Activated naive CD8-positive, alpha-beta T cell treated with anti-CD3 and anti-CD28 coated beads for 36 hours (primary cell): ENCODE results near the gene RHOBTB1. TPM values are rescaled to one million over a fixed set of nuclear protein-coding genes. Genes with fewer than 3 reads are reported as not detected.

ENCODE experiments used
- DNase-seq: peaks from one replicate; pipeline ENCODE4 v3.0.0; 2021
- H3K27ac Mint-ChIP-seq: one replicate; pipeline ENCODE4 v1.8.0; 2022; ENCODE audit warnings: mild to moderate bottlenecking, moderate library complexity, mixed read lengths
- H3K27me3 Mint-ChIP-seq: one replicate; pipeline ENCODE4 v1.8.0; 2022; ENCODE audit warnings: mild to moderate bottlenecking, mixed read lengths
- H3K36me3 Mint-ChIP-seq: one replicate; pipeline ENCODE4 v1.8.0; 2021; ENCODE audit warnings: mild to moderate bottlenecking, mixed read lengths
- H3K4me1 Mint-ChIP-seq: one replicate; pipeline ENCODE4 v1.8.0; 2021; ENCODE audit warnings: mixed read lengths
- H3K4me3 Mint-ChIP-seq: one replicate; pipeline ENCODE4 v1.8.0; 2022; ENCODE audit warnings: mild to moderate bottlenecking, moderate library complexity, mixed read lengths
- H3K9me3 Mint-ChIP-seq: one replicate; pipeline ENCODE4 v1.8.0; 2022; ENCODE audit warnings: mixed read lengths
- total RNA-seq, 2 experiments: library from RNA; stranded (reverse); gene quantifications; one replicate each; pipeline ENCODE4 v1.2.3, GENCODE V29; 2021

RHOBTB1 gene
- total RNA-seq = under 1 TPM in 1 of 2 experiments, not detected in 1; 0.16 TPM

DNA sequence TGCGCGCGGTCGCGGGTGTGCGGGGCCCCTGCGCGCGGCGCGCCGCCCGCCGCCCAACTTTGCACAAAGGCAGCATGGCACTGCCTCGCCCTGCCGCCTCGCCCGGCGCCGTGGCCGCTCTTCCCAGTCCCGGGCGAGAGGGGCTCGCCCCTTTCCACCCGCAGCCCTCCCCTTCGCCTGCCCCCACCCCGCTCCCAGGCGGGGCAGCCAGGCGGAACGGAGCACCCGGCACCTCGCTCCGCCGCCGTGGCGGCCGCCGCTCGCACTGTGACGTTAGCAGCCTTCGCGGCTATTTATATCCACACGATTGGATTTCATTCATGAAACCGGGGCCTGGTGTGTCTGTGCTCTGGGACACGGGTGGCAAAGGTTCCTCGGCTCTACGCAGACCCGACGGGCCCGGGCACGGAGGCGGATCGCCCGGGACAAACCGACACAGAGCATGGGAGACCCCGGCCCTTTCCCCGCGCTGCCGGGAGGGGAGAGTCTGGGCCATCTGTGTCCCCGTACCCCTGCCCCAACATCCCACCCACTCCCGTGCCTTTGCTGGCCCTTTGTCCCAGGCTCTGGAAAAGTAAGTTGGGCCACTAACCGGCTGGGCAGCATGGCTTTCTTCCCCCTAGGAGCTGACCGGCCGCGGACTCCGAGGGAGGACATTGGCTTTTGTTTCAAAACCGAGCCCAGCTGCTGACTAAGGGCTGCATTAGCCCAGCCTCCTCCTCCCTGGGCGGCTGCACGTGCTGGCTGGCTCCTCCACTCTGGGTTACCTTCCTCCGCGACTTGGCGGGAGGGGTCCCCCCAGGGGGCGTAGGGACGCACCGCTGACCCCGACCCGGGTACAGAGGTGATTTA lies at the start of gene RHOBTB1:
Gene RHOBTB1 (minus strand): TSS at position 128 of the 852 bp plus-strand sequence. CDS start 32,643 bp downstream, outside the sequence.
- peak within 1 kb of the TSS; percentile 64 for H3K4me3 Mint-ChIP-seq
- peaks cover 77% of the 10 kb centered on the region for H3K27me3 Mint-ChIP-seq

DNA sequence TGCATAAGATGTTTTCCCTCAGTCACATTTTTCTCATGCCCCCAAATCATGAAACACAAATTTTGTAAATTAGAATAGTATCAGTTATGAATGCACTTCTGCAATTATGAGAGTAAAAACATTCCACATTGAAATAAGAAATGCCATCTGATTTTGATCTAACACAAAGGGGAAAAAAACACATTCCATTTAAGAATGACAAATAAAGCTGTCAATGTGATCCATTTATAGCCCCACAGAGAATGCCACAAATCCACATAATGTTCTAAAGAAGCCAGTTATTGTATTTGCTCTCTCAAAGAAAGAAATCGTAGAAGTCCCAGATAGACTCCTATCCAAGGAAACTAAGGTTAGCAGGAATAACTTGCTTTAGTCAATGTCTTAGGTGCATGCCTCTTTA lies 48.7 kb upstream of the RHOBTB1 start:
- H3K36me3 Mint-ChIP-seq = no peaks in the 10 kb centered on the region
- H3K4me1 Mint-ChIP-seq = no peaks in the 10 kb centered on the region
- H3K27ac Mint-ChIP-seq = no peak overlapping the region
- no peaks in the 10 kb centered on the region for H3K27me3 Mint-ChIP-seq
- DNase-seq = no peak
- no peaks in the 10 kb centered on the region for H3K9me3 Mint-ChIP-seq
- H3K4me3 Mint-ChIP-seq = no peak overlapping the region

More for the DNA sequence above, at the start of gene RHOBTB1:
- Mint-ChIP-seq H3K9me3 (no peaks in the 10 kb centered on the region), H3K27ac (no peak within 1 kb of the TSS), H3K36me3 (no peaks in the 10 kb centered on the region), H3K4me1 (peaks cover 7% of the 10 kb centered on the region)
- DNase-seq = peak; percentile 32

- no peak overlapping the region for H3K27ac Mint-ChIP-seq
- H3K9me3 Mint-ChIP-seq = no peaks in the 10 kb centered on the region
- H3K27me3 Mint-ChIP-seq = no peaks in the 10 kb centered on the region
- no peak overlapping the region for H3K4me3 Mint-ChIP-seq
- H3K36me3 Mint-ChIP-seq = no peaks in the 10 kb centered on the region
- DNase-seq = no peak
- H3K4me1 Mint-ChIP-seq = no peaks in the 10 kb centered on the region
Measured at GRCh38 chr10:60990663-60991062, 46.7 kb upstream of the RHOBTB1 start.

DNA sequence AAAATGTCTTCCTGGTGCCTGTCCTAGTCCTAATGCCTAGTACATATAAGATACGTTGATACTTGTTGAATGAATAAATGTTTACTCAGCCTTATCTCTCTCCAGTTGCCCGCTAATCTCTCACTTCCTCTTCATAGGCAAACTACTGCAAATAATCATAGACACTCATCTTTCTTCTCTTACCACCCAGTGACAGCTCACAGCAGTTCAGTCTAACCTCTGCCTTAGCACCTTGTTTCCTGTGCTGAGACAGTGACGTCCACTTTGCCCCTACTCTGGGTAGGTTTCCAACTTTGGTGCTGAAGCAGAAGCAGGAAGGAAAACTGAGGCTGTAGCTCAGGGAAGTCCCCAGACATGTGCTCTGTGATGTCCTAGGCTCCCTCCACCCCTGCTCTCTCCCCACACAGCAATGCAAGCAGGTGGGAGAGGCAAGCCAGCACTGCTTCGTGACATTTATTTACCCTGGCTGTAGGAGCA lies 45.5 kb upstream of the RHOBTB1 start:
- Mint-ChIP-seq H3K4me1 (no peaks in the 10 kb centered on the region), H3K27ac (no peak overlapping the region), H3K9me3 (no peaks in the 10 kb centered on the region), H3K36me3 (no peaks in the 10 kb centered on the region), H3K4me3 (no peak overlapping the region), H3K27me3 (no peaks in the 10 kb centered on the region)
- no peak for DNase-seq

- Mint-ChIP-seq H3K36me3 (no peaks in the 10 kb centered on the region), H3K9me3 (no peaks in the 10 kb centered on the region), H3K27me3 (peaks cover 5% of the 10 kb centered on the region), H3K4me3 (no peak overlapping the region), H3K4me1 (no peaks in the 10 kb centered on the region), H3K27ac (no peak overlapping the region)
- DNase-seq = no peak
Measured at GRCh38 chr10:60986791-60987190, 42.8 kb upstream of the RHOBTB1 start.

DNA sequence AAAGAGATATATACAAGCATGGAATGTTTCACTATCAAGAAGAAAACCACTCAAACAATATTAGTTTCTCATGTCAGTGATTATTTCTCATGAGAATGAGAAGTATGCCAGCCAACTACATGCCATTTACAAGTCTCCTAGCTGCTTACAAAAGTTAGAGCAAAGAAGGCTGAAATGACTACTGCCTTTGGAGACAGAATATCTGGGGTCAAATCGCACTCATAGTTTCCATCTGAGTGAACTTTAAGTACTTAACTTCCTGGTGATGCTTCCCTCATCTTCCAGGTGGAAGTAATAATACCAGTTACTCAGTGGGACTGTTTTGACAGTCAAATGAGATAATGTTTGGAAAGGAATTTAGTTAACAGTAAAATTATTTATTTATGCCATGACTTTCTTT lies 42.0 kb upstream of the RHOBTB1 start:
- peaks cover 5% of the 10 kb centered on the region for H3K27me3 Mint-ChIP-seq
- no peak overlapping the region for H3K27ac Mint-ChIP-seq
- no peaks in the 10 kb centered on the region for H3K4me1 Mint-ChIP-seq
- no peak for DNase-seq
- no peaks in the 10 kb centered on the region for H3K9me3 Mint-ChIP-seq
- H3K36me3 Mint-ChIP-seq = no peaks in the 10 kb centered on the region
- no peak overlapping the region for H3K4me3 Mint-ChIP-seq

GRCh38 chr10:60980997-60981396 lies 37.0 kb upstream of the RHOBTB1 start:
- H3K27me3 Mint-ChIP-seq = peaks cover 16% of the 10 kb centered on the region

GRCh38 chr10:60979667-60980104 lies 35.7 kb upstream of the RHOBTB1 start:
- peaks cover 3% of the 10 kb centered on the region for H3K4me1 Mint-ChIP-seq
- H3K4me3 Mint-ChIP-seq = no peak overlapping the region
- H3K9me3 Mint-ChIP-seq = no peaks in the 10 kb centered on the region
- no peak for DNase-seq
- no peak overlapping the region for H3K27ac Mint-ChIP-seq
- peaks cover 16% of the 10 kb centered on the region for H3K27me3 Mint-ChIP-seq
- H3K36me3 Mint-ChIP-seq = no peaks in the 10 kb centered on the region

More at GRCh38 chr10:60980997-60981396, 37.0 kb upstream of the RHOBTB1 start:
- no peak for DNase-seq
- Mint-ChIP-seq H3K27ac (no peak overlapping the region), H3K36me3 (no peaks in the 10 kb centered on the region), H3K4me1 (no peaks in the 10 kb centered on the region), H3K9me3 (no peaks in the 10 kb centered on the region), H3K4me3 (no peak overlapping the region)

DNA sequence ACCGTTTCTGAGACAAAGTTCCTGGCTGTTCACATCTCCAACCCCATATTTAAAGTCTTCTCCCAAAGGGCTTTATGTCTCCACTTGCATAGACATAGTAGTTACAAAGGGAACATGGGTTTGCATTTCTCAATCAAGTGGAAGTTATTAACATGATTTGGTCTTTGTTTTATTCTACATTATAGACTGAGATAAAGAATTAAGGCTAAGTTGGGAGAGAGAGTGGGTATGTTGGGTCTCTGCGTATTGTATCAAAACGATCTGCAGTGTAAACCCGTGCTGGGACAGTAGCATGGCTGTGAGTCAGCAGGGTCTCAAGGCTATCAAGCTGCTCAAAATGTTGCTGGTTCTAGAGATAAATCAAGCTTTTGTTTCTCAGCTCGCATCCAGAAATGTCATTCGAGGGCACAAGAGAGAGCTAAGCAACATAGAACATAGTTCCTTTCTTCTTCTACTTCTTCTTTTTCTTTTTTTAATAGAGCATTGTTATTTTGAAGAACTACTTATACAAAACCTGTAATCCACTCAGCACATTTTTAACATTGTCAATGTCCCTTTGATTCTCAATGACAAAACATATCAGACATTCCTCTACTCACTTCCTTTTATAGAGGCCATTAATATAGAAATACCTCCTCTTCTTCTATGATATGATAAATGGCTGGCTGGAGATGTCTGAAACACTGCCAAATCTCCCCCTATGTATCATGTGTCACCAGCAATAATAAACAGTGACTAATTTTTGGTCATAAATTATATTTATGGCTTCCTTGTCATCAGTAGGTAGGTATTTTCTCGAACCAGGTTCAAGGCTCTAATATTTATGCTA lies 34.5 kb upstream of the RHOBTB1 start:
- no peak for DNase-seq
- Mint-ChIP-seq H3K36me3 (no peaks in the 10 kb centered on the region), H3K9me3 (no peaks in the 10 kb centered on the region), H3K27me3 (peaks cover 11% of the 10 kb centered on the region), H3K4me1 (peaks cover 4% of the 10 kb centered on the region), H3K27ac (no peak overlapping the region), H3K4me3 (no peak overlapping the region)

- H3K4me1 Mint-ChIP-seq = peaks cover 4% of the 10 kb centered on the region
- H3K9me3 Mint-ChIP-seq = no peaks in the 10 kb centered on the region
- H3K27ac Mint-ChIP-seq = no peak overlapping the region
- no peak for DNase-seq
- peaks cover 11% of the 10 kb centered on the region for H3K27me3 Mint-ChIP-seq
- H3K36me3 Mint-ChIP-seq = no peaks in the 10 kb centered on the region
- H3K4me3 Mint-ChIP-seq = no peak overlapping the region
Measured at GRCh38 chr10:60977161-60978122, 33.5 kb upstream of the RHOBTB1 start.

DNA sequence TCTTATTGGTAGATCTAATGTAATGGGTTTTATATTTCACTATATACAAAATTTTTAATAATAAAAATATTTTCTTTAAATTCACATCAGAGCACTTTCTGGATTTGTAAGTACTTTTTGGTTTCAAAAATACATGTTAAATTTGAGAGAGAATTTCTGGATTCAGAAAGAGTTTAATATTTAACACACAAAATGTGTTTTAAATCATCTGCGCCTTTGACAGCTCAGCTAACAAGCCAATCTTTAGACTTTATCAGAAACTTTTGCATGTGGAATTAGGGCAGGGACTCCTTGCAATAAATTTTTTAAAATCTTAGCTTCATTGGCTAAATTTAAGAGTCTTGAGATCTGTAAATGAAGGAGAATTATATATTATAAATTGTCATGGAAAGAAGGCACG lies 32.7 kb upstream of the RHOBTB1 start:
- H3K4me1 Mint-ChIP-seq = peaks cover 4% of the 10 kb centered on the region
- no peaks in the 10 kb centered on the region for H3K9me3 Mint-ChIP-seq
- H3K27ac Mint-ChIP-seq = no peak overlapping the region
- no peak for DNase-seq
- no peak overlapping the region for H3K4me3 Mint-ChIP-seq
- H3K27me3 Mint-ChIP-seq = peaks cover 14% of the 10 kb centered on the region
- H3K36me3 Mint-ChIP-seq = no peaks in the 10 kb centered on the region

DNA sequence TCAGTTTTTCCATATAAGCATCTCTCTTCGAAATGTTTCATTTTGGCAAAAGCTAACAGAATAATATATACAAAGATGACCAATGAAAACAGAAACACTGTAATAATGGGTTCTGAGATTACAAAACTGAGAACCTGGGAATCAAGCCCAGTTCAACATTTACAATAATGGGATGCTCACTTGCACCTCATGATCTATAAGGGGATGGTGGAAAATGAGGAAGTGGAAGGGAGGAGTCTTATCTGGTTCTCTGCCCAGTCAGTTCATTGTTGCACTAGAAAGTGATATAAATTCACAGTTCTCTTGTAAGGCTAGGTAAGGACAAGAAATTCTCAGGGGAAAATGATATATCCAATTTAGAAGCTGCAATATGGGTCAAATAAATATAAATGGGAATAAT lies 31.7 kb upstream of the RHOBTB1 start:
- Mint-ChIP-seq H3K4me1 (peaks cover 4% of the 10 kb centered on the region), H3K9me3 (no peaks in the 10 kb centered on the region), H3K27me3 (peaks cover 14% of the 10 kb centered on the region), H3K27ac (no peak overlapping the region), H3K36me3 (no peaks in the 10 kb centered on the region), H3K4me3 (no peak overlapping the region)
- no peak for DNase-seq

DNA sequence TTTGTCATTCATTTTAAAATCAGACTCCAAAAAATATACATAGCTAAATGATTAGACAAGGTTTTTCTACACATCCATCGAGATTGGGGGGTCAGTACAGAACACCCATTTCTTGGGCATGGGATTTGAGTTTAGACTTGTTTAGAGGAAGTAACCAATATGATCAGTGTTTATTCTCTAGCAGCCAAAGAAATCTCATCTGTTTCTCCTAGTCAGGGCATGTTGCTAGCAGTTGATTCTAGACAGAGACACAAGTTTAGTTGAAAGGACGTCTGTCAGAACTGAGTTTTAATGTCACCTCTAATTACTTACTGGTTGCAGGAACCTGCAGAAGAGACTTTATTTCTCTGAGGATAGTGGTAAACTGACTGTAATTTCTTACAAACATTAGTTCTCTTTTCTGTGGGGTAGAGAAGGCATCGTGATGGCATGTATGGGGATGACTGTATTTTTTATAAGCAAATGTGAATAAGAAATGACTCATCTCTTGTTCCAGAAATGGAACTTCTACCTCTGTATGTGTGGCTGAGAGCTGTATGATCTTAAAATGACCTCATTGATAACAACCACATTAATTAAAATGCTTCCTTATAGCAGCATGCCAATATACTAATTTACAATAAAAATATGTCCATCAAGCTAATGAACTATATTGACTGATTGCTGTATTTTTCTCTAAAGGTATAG lies 30.6 kb upstream of the RHOBTB1 start:
- Mint-ChIP-seq H3K9me3 (no peaks in the 10 kb centered on the region), H3K27me3 (peaks cover 12% of the 10 kb centered on the region), H3K27ac (no peak overlapping the region), H3K4me1 (peaks cover 4% of the 10 kb centered on the region), H3K4me3 (no peak overlapping the region), H3K36me3 (no peaks in the 10 kb centered on the region)
- no peak for DNase-seq

GRCh38 chr10:60973086-60973485 lies 29.1 kb upstream of the RHOBTB1 start:
- no peak for DNase-seq
- Mint-ChIP-seq H3K27ac (no peak overlapping the region), H3K36me3 (no peaks in the 10 kb centered on the region), H3K27me3 (peaks cover 12% of the 10 kb centered on the region), H3K9me3 (no peaks in the 10 kb centered on the region), H3K4me3 (no peak overlapping the region), H3K4me1 (peaks cover 10% of the 10 kb centered on the region)
